RPMI7951 (cell line): Measurements from ENCODE around the gene RNF34. TPM values are rescaled to one million over a fixed set of nuclear protein-coding genes. Genes with fewer than 3 reads are reported as not detected.

Source experiments
- DNase-seq: peaks from one replicate; pipeline ENCODE4 v3.0.0-alpha.2; 2012; ENCODE audit warnings: low read depth
- total RNA-seq: library from RNA; depleted of rRNA; stranded (reverse); fragments of >200 nt; shearing (Covaris generic); gene quantifications from 2 replicates; pipeline ENCODE4 v1.2.3, GENCODE V29; 2014

The RNF34 gene
- total RNA-seq, 1 experiment from 2014 or later: 62.7 TPM

DNA sequence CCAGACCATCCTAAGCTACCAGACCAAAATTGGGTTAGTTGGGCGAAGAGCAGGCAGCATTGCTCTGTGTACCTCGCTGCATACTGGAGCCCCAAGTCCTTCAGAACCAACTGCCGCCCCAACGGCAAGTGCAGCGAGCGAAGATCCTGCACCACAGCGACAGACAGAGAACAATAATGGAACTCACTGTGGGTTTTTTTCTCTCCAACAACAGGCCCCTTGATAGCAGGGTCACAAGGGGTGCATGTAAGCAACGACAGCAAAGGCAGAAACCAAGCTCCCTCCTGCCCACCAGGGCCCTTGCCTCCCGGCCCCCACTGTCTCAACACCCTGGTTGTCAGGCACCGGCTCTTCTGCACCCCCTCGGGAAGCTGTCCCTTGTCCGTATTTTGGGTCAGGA, 39.0 kb downstream of the RNF34 start:
- DNase-seq: no peak

DNA sequence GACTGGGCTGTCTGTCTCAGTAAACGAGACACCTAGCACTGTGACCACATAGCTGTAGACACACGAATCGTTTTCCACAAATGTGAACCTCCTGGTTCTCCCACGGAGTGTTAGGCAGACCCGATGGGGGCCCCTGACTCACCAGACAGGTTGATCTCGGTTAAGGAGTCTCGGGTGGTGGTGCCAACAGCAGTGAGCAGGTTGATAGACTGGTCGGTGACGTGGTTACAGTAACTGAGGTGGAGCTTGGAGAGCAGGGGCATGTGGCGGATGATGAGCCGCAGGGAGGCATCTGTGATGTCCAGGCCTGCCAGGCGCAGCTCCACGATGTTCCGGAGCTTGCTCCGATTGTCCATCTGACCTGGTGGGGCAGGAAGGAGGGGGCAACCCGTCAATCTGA, 39.8 kb downstream of the RNF34 start:
- DNase-seq: no peak

DNA sequence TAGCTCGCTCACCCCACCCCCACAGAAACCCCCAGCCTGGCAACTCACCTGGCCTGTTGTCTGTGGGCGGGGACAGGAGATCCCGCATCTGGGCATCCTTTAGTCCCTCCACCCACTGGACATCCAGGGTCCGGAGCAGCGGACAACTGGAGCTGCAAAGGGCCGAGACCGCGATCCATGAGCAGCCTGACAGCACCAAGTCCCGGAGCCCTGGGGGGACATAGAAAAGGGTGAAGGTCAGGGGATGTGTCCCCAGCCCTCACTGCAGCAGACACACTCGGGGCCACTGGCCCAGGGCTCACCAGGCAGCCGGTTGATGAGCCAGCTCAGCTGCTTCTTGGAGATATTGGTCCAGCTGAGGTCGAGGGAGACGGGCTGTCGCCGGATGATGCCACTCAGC, 40.9 kb downstream of the RNF34 start:
- no peak for DNase-seq

DNA sequence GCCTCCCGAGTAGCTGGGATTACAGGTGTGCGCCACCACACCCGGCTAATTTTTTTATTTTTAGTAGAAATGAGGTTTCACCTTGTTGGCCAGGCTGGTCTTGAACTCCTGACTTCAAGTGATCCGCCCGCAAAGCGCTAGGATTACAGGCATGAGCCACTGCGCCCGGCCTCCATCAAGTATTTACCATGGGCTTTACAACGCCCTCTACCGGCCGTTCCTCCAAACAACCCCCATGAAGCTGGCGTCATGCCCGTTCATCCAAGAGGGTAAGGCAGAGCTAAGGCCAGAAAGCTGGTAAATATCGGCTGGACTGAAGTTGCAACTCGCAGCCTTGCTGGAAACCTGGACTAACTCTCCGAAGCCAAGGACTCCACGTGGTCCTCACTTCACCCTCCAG, 41.6 kb downstream of the RNF34 start:
- no peak for DNase-seq

DNA sequence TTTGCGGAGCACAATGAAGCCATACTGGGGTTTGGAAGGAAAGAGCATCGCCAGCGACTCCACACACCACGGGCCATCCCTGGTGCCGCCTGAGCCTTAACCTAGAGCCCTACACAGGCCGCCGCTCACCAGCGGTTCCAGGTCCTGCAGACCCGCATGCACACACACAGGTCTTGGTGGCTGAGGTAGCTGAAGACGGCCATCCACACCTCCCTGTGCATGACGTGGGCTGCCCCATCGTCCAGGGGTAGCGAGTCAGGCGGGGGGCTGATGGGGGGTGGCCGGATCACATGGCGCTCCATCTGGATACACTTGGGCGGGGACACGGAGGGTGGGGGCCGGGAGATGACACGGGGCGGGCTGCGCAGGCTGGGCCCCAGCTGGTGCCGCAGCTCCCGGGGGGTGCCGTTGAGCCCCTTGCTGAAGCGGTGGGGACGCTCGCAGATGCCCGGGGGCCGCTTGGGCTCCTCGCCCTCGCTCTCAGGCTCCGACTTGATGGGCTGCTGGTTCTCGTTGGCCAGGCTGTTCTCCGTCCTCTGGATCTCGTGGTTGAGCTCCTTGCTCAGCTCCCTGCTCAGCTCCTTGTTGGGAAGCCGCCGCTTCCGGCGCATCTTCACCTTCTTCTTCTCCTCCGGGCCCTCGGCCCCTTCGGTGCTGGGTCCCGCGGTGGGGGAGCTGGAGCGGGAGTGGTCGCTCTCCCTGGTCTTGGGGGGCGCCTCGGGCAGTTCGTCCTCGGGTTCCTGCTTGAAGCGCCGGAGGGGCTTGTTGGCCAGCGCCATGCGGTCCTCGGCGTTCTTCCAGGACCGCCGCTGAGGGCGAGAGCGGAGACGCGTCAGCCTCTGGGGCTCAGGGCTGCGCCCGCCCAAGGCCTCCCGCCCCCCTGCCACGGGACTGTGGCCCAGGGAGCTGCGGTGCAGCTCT, 42.4 kb downstream of the RNF34 start:
- DNase-seq: no peak

DNA sequence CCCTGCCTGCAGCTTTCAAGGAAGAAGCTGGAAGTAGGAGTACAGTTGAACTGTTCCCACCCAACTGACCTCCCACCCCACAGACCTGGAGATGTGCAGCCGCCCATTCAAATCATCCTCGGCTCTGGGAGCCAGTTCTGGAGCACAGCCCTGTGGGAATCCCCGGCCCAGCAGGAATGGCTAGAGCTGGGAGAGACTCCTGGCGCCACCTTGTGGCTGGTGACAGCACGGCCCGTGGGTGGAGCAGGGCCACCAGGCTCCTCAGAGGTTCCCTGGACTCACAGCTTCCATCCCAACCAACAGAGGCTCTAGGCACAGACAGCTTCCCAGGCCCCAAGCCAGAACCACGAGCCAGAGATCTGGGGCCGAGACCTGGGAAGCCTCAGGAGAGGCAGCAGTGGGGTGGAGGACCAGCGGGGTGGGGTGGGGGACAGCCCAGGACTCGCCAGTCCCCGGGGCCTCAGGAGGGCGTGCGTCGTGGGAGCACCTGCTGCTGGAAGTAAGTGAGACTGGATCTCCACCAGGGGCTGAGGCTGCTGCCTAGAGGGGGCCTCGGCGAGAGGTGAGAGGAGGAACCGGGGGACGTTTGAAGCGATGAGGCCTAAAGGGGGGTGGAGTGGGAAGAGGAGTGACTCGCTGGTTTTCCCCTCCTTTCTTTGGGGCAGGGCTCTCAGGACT, 43.4 kb downstream of the RNF34 start:
- peak; percentile 60 for DNase-seq

DNA sequence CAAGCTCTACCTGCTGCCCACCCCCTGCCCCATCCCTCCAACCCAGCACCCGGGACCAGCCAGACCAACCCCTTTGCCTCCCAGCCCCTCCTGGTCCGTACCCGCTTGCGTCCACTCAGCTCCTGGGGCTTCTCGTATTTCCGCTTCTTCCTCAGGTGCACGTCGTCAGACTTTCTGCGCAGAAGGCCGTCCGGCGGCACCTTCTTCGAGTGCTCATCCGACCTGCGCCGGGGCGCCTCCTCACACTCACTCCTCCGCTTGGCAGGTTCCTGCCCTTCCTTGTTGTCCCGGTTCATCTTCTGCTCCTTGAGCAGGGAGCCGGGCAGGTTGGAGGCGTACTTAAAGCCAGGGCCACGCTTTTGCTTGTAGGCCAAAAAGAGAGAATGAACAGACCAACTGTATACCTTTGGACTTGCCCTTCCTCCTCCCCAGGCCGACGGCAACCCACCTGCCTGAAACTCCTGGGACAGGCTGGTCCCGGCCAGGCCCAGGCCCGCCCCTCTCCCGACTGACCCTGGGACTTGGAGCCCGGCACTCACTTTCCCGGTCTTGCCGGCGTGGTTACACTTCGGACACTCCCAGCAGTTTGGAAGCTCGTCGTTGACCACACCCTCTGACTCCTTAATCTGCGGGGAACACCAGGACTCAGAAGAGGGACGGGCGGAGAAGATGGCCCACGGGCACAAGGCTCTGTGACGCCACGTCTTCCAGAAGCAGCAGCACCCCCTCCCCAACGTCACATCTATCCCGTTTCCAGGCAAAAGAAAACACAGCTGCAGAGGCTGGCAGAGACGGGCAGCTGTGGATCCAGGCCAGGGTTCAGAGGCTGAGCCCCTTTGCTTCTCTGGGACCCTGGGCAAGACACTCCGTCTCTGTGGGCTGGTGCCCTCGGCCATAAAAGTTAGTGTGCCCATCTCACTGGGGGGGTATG, 44.3 kb downstream of the RNF34 start:
- no peak for DNase-seq

DNA sequence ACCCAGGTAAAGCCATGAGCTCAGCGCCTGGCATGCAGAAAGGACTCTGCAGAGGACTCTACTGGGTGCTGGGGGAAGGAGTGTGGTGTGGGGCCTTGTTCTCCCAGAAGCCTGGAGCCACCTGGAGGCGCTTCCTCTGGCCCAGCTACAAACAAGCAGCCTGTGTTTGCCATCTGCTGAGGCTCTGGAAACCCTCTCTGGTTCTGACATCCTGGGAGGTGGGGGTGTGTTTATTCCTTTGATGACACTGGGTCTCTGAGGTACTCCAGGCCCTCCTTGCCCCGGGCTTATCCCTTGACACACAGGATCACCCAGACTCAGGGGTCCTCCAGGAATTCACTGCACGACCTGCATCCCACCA, 44.9 kb downstream of the RNF34 start:
- DNase-seq: no peak

DNA sequence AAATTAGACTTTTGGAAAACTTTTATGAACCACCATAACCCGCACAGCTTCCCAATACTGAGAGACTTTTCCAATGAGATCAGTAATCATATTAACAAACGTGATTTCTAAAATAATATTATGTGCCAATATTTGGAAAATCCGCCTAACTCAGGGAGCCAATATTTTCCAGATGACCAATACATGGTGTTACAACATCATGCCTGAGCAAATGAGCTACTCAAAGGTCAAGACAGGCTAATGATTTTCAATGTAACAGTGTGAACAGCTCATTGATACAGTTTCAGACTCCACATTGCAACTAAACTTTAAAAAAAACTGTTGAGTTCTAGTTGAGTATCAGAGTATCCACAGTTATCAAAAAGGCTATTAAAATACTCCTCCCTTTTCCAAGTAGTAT, 46.8 kb downstream of the RNF34 start:
- DNase-seq: no peak

DNA sequence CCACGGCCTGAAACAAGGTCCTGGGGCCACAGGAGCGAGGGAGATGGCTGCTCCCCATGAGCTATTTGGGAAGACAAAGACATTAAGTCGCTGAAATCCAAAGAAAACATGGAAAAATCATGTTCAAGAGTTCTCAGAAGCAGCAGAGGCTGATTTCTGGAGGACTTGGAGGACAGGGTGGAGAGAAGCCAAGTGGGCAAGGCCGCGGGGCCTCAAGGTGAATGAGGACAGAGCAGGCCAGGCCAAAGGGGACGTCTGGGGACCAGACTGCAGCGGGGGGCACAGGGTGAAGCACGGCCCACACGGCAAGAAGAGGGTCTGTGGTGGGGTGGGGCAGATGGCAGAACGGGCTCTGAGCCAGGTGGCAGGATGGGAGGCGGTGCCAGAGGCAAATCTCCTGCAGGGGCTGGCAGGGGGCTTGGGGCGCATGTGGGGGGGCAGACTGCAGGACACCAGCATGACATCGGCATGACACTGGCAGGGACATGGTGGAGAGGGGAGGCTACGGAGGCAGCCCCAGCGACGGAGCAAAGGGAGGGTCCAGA, 48.9 kb downstream of the RNF34 start:
- no peak for DNase-seq

DNA sequence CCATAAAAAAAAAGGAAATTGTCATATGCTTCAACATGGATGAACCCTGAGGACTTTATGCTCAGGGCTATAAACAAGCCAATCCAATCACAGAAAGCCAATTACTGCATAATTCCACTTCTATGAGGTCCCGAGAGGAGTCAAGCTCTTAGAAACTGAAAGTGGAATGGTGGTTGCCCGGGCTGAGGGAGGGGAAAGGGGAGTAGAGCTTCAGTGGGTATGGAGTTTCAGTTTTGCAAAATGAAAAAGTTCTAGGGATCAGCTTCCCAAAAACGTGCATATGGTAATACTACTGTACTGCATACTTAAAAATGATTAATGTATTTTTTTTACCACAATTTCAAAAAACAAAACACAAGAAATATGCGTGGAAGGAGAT, 52.0 kb downstream of the RNF34 start:
- peak; percentile 35 for DNase-seq

DNA sequence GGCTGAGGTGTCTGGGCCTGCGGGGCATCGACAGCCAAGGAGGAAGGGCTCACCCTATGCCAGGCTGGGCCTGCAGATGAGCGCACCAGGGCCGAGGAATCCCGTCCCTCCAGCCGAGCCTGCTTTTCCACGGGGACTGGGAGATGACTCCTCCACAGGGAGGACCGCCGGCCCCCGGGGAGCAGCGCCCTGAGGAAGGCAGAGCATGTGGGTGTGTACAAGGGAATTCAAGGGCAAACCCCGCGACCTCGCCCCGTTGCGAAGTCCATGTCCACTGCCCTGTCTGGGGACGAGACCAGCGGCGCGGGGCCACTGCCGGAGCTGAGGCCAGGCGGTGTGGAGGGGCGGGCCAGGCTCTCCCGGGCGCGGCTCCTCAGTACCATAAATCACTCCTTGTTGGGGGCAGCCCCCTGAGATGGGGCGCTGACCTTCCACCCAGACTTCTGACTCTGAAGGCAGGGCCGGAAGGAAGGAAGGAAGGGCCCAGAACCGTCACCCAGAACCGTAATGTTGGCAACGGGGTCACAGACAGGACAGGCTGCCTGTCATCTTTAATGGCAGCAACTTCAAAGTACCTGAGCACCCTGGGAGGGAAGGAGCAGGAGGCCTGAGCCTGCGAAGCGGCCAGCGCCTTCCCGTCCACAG, 52.5 kb downstream of the RNF34 start:
- no peak for DNase-seq

DNA sequence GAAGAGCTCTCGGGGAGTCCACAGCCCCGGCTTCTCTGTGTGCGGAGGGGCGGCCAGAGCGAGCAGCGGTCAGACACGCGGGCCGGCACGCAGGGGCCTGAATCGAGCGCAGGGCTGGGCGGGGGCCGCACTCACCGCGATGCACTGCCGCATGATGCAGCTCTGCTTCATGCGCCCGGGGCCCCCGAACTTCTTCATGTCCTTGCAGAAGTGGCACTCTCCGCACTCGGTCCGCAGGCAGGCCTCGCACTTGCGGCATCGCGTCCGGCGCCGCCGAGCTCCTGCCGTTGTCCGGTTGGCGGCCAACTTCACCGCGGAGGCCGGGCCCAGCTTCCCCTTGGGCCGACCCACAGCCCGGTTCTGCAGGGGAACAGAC, 53.1 kb downstream of the RNF34 start:
- DNase-seq: no peak

DNA sequence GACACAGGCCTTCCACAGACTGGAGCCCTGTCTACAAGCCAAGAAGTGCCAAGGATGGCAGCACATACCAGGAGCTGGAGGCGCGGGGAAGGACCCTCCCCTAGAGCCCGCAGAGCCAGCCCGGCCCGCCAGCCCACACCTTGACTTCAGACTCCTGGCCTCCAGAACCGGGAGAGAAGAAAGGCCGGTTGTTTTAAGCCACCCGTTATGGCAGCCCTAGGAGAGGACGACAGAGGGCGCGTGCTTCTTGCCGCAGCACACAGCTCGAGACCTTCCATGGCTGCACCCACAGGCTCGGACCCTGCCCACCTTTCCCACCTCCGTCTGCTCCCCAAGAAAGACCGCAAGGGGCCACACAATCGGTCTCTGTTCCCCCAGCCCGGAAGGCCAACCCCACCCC, 53.7 kb downstream of the RNF34 start:
- no peak for DNase-seq

DNA sequence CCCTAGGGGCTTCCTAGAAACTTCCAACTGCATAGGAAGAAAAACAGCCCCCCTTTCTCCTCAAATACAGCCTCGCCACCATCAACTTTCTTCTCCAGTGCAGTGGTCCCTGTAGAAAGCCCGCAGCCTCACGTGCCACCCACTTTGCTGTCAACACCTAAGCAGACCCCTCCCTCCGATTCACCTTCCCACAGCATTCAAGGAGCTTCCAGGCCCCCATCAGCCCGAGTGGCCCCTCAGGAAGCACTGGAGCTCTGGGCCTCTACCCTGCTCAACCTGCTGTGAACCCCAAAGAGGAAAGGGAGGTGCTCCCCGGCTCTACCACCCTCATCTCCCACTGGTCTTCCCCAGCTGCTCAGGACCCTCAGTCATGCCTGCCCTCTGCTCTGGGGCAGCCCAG, 55.0 kb downstream of the RNF34 start:
- no peak for DNase-seq

DNA sequence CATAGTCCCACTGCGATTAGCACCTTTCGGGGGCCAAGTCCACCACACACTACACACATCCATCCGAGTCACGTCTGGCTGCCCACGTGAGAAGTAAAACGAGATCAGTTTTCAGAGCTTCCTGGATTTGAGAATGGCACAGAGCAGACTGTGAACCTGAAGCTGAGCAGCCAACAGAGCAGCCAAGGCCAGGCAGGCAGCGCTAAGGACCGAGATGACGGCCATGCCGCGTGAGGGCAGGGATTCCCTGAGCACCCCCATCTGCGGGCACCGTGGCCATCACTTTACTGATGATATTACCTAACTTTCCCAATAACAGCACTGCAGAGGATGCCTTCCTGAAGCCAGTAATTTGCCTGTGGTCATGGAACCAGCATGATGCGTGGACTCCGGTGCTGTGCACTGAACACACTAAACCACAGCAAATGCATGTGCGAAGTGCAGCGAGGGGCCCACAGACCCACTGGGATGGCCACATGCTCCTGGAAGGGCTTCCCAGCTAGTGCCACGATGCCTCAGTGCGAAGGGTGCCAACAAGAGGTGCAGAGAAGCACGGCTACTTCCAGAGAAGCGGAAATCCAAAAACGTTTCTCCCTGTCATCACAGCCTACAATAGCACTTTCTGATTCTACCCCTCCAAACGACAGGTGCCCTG, 56.0 kb downstream of the RNF34 start:
- DNase-seq: no peak

DNA sequence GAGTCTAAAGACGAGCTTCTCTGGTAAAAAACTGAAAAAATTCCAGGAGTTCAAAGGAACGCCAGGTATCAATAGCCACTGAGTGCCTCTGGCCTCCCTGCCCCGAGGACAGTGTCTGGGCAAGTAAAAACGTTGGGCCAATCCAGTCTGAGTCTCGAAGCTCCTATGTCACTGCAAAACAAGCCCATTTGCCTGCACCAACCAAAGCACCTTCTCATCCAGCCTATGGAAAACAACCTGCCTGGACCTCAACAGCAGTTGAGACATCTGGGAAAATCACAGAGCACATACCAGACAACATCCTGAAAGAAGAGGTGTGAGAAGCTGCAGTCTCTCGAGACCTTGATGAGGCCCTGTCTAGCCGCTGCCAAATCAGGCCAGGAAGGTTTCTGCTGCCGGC, 56.6 kb downstream of the RNF34 start:
- DNase-seq: no peak

DNA sequence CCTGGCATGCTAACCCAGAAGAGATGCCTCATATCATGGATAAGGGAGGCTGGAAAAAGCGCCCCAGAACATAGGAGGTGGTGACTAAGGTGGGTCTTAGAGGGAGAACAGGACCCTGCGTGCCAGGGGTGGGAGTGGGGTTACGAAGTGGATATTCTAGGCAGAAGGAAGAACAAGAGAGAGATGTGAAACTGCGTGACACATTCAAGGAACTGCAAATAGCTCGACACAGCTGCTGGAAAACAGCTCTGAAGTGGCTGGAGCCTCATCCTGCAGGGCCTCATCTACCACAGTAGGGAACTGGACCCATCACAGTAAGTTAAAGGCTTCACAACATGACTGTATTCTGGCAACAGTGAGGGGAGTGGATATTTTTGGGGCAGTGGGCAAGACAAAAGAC, 61.1 kb downstream of the RNF34 start:
- DNase-seq: no peak

DNA sequence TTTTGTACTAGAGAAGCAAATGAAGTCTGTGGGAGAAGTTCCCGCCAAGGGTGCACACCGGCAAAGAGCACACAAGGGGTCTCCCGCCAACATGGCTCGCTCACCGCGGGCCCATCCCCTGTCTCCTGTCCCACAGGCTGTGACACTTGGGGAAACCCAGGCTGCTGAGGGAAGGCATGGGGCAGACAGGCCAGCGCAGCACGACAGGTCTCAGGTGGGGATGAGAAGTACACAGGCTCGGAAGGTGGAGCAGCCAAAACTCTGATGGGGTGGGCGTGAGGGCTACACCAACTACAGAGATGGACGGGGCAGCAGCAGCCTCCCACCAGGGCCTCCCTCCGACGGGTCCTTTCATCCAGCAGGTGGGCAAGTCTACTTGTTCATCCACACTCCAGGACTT, 64.4 kb downstream of the RNF34 start:
- no peak for DNase-seq

DNA sequence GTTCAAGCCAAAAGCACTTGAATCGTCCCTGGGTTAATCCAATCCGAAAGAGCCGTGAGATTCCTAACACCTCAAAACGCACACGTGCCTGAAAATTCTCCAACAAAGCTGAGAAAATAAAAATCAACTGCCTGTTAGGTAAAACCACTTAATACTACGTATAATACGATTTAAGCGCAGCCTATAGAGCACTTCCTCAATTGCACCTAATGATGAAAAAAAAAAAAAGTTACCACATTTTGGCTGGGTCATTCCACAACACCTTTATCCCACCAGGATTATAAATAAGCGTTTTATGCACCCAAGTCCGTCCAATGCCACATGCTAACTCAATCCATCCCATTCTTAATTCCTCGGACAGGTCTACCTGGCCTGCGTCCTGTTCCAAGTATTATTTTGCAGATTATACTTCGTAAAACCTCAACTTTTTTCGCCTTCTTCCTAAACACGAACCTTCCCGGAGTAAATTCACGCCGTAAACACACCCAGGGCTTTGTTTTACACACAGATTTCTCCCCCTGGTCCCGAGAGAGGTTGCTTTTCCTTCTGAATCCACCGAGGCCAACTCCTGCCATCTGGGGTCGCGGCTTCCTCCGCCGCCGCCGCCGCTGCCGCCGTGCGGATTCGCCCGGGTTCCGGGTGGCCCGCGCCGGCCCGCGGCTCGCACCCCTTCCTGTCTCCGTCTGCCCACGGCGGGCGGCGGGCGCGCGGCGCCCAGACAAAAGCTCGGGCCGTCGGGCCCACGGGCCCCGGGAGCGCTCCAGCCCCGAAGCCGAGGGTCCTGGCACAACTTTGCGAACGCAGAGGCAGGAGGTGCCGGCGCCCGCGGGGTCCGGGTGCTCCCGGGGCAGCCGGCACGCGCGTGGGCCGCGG, 66.2 kb downstream of the RNF34 start:
- DNase-seq: peak; percentile 26
